22Rv1 (cell line): ENCODE results near the gene NUP98.

ENCODE experiments used
- CTCF ChIP-seq: fragments of 450-650 bp; IDR thresholded peaks from 2 replicates; pipeline ENCODE4 v1.5.1; 2017; ENCODE audit warnings: mild to moderate bottlenecking
- ZFX ChIP-seq: fragments of 450-650 bp; IDR thresholded peaks from 2 replicates; pipeline ENCODE4 v1.6.1; 2017; ENCODE audit warnings: antibody characterized with exemption, borderline replicate concordance

- no peak for TF ChIP-seq ZFX
- TF ChIP-seq CTCF: no peak
Measured at GRCh38 chr11:3833449-3833848, 36.1 kb upstream of the NUP98 start.
